Measurements from ENCODE around the gene PSMA5. TPM values are rescaled to one million over a fixed set of nuclear protein-coding genes. Genes with fewer than 3 reads are reported as not detected.

The PSMA5 gene
- total RNA-seq, 2 donors from 2014 or later = 19.8 to 27.6 TPM

- H3K9me3 ChIP-seq = no peaks in the 10 kb centered on the region
- H3K4me1 ChIP-seq = peaks cover 0 to 17% of the 10 kb centered on the region in 2 donors
- no peaks in the 10 kb centered on the region for H3K36me3 ChIP-seq
- no peak overlapping the region for H3K27ac ChIP-seq
- H3K4me3 ChIP-seq = no peak overlapping the region
- DNase-seq (ENCODE audit: low spot score) = no peak
- no peaks in the 10 kb centered on the region for H3K27me3 ChIP-seq
- TF ChIP-seq, protein P1, sequence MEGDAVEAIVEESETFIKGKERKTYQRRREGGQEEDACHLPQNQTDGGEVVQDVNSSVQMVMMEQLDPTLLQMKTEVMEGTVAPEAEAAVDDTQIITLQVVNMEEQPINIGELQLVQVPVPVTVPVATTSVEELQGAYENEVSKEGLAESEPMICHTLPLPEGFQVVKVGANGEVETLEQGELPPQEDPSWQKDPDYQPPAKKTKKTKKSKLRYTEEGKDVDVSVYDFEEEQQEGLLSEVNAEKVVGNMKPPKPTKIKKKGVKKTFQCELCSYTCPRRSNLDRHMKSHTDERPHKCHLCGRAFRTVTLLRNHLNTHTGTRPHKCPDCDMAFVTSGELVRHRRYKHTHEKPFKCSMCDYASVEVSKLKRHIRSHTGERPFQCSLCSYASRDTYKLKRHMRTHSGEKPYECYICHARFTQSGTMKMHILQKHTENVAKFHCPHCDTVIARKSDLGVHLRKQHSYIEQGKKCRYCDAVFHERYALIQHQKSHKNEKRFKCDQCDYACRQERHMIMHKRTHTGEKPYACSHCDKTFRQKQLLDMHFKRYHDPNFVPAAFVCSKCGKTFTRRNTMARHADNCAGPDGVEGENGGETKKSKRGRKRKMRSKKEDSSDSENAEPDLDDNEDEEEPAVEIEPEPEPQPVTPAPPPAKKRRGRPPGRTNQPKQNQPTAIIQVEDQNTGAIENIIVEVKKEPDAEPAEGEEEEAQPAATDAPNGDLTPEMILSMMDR (IDR thresholded peaks at IDR 0.05) = no peak
Observed at GRCh38 chr1:109468903-109469302, 42.7 kb upstream of the PSMA5 start.

DNA sequence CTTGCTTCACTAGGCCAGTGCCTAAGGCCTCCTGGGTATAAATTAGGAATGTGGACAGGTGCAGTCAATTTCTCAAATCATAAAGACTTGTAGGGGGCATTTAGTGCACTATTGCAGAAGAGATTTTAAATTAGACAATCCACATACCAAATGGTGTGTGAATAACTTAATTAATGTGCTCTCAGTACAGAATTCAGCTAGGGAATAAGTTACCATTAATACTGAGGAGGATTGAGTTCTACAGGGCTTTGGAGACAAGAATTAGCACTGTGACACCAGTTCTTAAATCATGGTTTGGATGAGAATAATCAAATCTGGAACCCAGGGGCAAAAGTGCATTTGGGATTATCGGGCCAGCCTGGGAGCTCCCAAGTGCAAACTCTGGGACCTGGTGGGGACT lies 41.8 kb upstream of the PSMA5 start:
- no peaks in the 10 kb centered on the region for H3K9me3 ChIP-seq
- TF ChIP-seq, protein P1 (IDR thresholded peaks at IDR 0.05) = no peak
- H3K36me3 ChIP-seq = no peaks in the 10 kb centered on the region
- no peak overlapping the region for H3K27ac ChIP-seq
- peaks cover 0 to 17% of the 10 kb centered on the region in 2 donors for H3K4me1 ChIP-seq
- no peak overlapping the region for H3K4me3 ChIP-seq
- no peaks in the 10 kb centered on the region for H3K27me3 ChIP-seq
- no peak for DNase-seq (ENCODE audit: low spot score)

DNA sequence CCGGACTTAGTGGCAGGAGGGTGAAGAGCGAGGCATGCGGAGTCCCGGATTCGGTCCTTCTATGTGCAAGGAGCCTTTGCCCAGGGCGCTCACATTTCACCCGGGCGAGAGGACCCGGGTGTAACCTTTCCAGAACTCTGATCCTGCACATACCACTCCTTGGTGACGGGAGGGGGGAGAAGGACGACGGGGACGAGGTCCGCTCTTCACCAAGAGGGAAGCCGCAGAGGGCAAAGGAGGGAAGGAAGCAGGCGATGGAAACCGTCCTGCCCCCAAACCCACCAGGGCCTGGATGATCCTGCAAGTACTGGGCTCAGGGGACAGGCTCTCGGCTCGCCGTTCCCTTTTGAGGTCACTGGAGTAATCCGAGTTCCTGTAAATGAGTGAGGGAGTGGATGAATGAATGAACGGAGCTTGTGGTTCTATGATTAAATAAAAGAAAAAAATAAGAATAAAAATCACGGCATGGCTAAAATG lies 41.1 kb upstream of the PSMA5 start:
- Histone ChIP-seq H3K36me3 (no peaks in the 10 kb centered on the region), H3K27me3 (no peaks in the 10 kb centered on the region), H3K4me3 (peak overlapping the region; percentile 61 to 69), H3K4me1 (peaks cover 0 to 17% of the 10 kb centered on the region in 2 donors), H3K27ac (peak overlapping the region; percentile 80 to 84), H3K9me3 (no peaks in the 10 kb centered on the region)
- TF ChIP-seq, protein P1 (IDR thresholded peaks at IDR 0.05) = no peak
- no peak for DNase-seq (ENCODE audit: low spot score)

DNA sequence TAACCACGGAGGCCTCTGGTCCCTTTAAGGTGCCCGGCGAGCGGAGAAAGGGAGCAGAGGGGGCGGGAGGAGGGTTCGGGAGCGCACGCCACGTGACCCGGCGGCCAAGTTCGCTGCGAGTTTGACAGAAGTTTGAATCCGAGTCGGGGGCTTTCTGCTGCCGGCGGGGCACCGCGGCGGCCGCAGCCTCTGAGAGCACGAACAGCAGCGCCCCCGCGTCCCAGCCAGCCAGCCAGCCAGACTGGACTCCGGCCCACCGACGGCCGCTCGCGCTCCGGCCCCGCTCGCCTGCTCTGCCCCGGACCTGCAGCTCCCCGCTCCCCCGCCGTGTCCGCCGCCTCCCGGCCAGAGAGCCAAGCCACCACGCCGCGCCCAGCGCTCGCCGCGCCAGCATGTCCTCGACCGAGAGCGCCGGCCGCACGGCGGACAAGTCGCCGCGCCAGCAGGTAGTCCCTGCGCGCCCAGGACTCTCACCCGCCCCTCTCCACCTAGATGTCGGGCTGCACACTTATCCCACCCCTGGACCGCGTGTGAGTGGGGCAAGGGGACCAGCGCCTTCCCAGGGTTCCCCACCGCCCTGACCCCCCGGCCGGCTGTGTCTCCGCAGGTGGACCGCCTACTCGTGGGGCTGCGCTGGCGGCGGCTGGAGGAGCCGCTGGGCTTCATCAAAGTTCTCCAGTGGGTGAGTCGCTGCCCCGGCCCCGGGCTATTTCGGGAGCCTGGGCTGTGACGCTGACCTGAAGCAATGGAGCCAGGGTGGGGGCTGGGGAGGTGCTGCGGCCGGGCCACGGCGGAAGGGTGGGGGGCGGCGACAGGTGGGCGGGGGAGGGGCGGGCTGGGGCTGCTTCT lies 40.4 kb upstream of the PSMA5 start, which contains the start of gene SYPL2:
Gene SYPL2, plus strand, starts transcription at position 95 of the 849 bp plus-strand sequence. Its CDS starts 298 bp downstream, at position 393.
- Histone ChIP-seq H3K27ac (peak within 1 kb of the TSS; percentile 80 to 84), H3K4me3 (peak within 1 kb of the TSS; percentile 61 to 69), H3K27me3 (no peaks in the 10 kb centered on the region), H3K9me3 (no peaks in the 10 kb centered on the region), H3K4me1 (peaks cover 0 to 17% of the 10 kb centered on the region in 2 donors), H3K36me3 (no peaks in the 10 kb centered on the region)
- no peak for DNase-seq (ENCODE audit: low spot score)
- TF ChIP-seq, protein P1 (IDR thresholded peaks at IDR 0.05) = peak in 1 of 2 donors; percentile 24

DNA sequence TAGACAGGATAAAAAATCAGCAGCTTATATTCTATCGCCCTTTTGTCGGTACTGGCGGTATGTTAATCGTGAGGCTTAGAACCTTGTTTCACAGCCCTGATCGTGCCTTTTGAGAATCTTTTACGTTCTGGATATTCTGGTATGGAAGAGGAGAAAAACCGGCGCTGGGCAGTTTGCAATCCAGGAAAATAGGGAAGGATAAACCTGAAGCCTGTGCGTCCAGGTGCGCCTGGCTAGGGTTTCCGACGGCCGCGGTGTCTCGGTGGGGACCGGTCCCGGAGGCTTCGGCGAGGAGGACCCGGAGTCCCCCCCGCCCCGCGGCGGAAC lies 39.8 kb upstream of the PSMA5 start:
- Histone ChIP-seq H3K9me3 (no peaks in the 10 kb centered on the region), H3K27ac (peak overlapping the region; percentile 80 to 84), H3K4me3 (peak overlapping the region; percentile 61 to 69), H3K4me1 (peaks cover 0 to 17% of the 10 kb centered on the region in 2 donors), H3K27me3 (no peaks in the 10 kb centered on the region), H3K36me3 (no peaks in the 10 kb centered on the region)
- TF ChIP-seq, protein P1 (IDR thresholded peaks at IDR 0.05) = no peak
- DNase-seq (ENCODE audit: low spot score) = no peak
